ENCODE data around the gene TRIM7.
"Not testable (repeated sequence)": the region's sequence is repeated elsewhere in the genome, so short reads cannot be mapped to it uniquely, and the experiment has no call there.

TRIM7 gene

DNA sequence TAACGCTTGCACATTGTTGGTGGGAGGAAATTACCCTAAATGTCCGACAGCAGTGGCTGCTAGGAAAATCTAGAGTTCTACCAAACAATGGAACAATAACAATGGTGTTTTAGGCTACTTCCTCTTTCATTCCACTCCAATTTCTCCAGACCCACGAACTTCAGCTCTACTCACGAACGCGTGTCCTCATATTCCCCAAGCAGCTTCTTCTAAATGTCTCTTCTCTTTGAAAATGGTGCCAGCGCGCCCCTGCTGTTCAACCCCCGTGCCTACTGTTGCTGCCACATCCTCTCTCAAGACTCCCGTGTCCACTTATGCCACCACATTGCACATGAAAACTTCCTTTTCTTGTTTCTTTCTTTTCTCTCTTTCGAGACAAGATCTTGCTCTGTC lies 32.0 kb downstream of the TRIM7 start:
- DNase-seq (ENCODE audit: low read depth, low spot score) = no peak

DNA sequence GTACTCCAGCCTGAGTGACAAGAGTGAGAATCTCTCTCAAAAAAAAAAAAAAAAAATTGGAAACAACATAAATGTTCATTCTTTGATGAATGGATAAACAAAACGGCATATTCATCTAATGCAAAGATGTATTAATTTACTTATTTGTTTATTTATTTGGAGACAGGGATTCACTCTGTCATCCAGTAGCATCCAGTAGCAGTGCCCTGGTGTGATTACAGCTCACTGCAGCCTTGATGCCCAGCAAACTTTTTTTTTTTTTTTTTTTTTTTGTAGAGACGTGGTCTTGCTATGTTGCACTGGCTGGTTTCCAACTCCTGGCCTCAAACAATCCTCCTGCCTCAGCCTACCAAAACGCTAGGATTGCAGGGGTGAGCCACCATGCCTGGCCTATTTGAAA lies 33.2 kb downstream of the TRIM7 start:
- DNase-seq (ENCODE audit: low read depth, low spot score) = no peak

DNA sequence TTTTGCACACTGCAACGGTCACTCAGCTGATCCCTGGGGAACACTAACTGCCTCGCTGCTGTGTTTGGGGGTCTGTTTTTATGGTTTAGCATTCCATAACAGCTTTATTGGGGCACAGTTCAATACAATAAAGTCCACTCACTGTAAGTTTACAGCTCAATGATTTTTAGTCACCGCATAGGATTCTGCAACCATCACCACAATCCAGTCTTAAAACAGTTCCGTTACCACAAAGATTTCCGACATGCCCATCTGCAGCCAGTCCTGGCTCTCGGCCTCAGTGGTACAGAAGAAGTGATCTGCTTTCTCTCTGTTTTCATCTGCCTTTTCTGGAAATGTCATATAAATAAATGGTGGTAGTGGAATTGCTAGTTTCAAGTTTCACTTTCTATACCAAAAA lies 34.0 kb downstream of the TRIM7 start:
- no peak for DNase-seq (ENCODE audit: low read depth, low spot score)

DNA sequence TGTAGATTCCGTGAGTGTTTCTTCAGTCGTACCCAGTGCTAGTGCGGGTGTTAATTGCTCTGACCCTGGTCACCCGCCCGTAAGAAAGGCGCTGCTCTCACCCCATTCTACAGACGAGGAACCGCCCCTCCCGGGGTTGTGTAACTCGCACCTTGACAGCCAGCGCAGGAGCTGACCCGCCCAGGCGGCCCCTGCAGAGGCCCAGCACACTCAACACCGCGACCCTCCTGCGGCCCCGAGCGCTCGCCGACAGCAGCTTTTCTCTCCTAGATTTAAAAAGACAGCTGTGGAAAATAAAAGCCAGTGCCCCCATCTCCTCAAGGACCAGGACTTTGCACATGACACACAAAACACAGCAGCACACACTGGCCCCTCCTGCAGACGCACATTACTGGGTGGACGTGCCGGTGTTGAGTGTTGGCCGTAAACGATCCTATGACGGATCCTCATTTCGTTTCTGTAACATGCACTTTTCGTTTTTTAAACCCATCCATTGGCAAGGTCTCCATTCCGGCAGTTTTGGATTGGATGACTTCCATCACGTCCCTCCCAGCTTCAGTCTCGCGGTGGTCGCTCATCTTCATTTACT lies 34.7 kb downstream of the TRIM7 start:
- no peak for DNase-seq (ENCODE audit: low read depth, low spot score)

DNA sequence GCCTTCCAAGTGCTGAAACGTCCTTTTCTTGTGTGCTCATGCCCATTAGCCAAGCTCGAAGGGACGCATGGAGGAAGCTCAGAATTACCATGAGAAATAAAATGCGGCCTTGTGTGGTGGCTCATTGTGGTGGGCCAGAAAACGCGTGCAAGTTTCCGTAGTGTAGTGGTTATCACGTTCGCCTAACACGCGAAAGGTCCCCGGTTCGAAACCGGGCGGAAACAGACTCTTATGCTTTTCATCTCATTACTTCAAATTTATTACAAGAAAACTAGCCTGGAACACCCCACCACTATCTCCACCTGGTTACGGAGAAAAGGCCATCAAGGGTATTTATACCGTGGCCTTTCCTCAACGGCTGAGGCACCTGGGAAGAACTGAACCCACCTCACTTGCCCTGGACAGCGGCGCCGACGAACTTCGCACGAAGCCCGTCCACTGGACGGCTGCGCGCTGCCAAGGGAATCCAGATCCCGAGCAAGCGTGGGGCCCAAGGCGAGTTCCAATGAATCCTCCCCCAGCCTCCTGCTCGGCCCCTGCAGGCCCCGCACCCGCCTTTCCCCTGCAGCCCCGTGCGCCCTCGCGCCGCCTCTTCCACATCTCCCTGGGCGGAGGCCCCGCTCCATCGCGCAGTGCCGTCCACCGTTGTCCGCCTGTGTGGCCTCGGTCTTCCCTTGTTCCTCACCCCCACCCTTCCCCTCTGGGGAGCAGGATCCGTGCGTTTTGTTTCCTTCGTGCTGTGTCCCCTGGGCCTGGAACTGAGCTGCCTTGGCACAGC lies 35.3 kb downstream of the TRIM7 start:
- not testable (repeated sequence) for DNase-seq (ENCODE audit: low read depth, low spot score)

DNA sequence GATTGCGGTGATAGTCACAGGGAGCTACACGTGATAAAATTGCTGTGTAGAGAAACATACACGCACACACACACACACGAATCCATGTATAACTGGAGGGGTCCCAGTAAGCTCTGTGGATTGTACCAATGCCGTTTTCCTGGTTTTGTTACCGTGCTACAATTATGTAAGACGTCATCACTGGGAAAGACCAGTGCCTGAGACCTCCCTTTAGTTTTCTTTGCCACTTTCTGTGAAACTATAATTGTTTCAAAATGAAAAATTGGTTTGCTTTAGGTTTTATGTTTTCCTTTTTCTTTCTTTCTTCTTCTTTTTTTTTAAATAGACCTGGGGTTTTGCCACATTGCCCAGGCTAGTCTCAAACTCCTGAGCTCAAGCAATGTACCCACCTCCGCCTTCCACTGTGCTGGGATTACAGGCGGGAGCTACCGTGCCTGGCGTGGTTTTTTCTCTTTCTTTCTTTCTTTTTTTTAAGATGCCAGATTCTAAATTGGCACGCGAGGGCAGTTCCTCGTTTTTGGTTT lies 36.3 kb downstream of the TRIM7 start:
- DNase-seq (ENCODE audit: low read depth, low spot score) = no peak

DNA sequence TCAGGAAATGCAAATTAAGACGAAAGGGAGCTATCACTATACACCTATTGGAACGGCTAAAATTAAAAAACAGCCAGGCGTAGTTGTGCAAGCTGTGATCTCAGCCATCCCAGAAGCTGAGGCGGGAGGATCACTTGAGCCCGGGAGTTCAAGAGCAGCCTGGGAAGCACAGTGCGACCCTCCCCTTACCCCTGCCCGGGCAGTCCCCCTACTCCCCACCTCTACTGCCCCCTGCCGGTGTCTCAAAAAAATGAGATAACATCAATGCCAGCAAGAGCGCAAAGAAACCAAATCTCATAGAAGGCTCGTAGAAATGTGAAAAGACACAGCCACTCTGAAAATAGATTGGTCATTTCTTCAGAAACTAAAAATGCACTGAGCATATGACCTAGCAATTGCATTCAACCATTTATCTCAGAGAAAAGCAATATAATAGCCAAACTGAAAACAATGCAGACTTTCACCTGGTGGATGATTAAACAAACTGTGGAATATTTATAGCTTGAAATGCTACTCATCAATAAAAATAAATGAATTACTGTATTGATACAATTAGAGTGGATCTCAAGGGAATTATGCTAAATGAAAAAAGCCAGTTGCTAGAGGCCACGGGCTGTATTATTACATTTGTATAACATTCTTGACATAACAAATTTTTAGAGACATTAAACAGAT lies 37.0 kb downstream of the TRIM7 start:
- no peak for DNase-seq (ENCODE audit: low read depth, low spot score)

DNA sequence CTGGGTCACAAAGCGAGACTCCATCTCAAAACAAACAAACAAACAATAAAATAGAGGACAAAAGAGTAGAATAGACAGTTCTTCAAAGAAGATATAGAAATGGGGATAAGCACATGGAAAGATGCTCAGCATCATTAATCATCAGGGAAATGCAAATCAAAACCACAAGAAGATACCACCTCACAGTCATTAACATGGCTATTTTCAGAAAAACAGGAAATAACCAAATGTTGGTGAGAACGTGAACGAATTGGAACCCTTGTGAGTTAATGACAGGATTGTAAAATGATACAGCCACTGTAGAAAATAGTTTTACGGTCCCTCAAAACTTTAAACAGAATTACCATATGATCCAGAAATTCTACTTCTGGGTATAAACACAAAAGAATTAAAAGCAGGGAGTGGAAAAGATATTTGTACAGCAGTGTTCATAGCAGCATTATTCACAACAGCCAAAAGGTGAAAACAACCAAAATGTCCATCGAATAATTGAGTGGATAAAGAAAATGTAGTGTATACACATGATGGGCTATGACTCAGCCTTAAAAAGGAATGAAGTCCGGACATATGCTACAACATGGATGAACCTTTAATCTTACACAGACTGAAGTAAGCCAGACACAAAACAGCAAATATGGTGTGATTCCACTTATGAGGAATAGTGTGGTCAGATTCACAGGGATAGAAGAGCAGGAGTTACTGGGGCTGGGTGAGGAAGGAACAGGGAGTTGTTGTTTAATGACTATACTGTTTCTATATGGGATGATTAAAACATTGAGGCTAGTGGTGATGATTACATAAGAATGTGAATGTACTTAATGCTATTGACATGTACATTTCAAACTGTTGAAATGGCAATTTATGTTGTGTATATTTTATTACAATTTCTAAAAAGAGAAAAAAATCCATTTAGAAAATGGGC lies 37.9 kb downstream of the TRIM7 start:
- DNase-seq (ENCODE audit: low read depth, low spot score) = no peak

DNA sequence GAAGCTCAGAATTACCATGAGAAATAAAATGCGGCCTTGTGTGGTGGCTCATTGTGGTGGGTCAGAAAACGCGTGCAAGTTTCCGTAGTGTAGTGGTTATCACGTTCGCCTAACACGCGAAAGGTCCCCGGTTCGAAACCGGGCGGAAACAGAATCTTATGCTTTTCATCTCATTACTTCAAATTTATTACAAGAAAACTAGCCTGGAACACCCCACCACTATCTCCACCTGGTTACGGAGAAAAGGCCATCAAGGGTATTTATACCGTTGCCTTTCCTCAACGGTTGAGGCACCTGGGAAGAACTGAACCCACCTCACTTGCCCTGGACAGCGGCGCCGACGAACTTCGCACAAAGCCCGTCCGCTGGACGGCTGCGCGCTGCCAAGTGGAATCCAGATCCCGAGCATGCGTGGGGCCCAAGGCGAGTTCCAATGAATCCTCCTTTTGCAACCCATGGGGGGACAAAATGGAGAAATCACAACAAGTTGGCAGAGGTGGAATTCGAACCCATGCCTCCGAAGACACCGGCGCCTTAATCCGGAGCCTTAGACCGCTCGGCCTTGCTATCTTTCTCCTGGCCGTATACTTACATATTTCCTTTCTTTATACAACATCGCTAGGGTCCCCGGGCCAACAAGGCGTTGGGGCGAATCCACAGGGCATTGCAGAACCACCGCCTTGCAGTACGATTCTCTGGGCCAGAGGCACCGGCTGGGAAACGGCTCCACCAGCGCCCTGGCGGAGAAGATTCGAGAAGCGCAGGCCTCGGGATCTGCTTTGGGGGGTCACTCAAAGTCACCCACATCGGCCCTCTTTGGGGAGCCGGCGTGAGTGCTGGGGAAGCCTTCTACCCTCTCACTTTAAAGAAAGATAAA lies 40.7 kb downstream of the TRIM7 start:
- DNase-seq (ENCODE audit: low read depth, low spot score) = no peak

DNA sequence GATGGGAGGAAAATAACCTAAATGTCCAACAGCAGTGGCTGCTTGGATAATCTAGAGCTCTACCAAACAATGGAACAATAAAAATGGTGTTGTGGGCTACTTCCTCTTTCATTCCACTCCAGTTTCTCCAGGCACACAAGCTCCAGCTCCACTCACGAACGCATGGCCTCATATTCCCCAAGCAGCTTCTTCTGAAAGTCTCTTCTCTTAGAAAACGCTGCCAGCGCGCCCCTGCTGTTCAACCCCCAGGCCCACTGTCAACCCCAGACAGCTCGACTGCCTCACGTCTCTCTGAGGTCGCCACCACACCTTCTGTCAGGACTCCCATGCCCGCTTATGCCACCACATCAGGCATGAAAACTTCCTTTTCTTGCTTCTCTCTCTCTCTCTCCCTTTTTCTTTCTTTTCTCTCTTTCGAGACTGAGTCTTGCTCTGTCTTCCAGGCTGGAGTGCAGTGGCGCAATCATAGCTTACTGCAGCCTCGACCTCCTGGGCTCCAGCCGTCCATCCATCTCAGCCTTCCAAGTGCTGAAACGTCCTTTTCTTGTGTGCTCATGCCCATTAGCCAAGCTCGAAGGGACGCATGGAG lies 41.4 kb downstream of the TRIM7 start:
- no peak for DNase-seq (ENCODE audit: low read depth, low spot score)

DNA sequence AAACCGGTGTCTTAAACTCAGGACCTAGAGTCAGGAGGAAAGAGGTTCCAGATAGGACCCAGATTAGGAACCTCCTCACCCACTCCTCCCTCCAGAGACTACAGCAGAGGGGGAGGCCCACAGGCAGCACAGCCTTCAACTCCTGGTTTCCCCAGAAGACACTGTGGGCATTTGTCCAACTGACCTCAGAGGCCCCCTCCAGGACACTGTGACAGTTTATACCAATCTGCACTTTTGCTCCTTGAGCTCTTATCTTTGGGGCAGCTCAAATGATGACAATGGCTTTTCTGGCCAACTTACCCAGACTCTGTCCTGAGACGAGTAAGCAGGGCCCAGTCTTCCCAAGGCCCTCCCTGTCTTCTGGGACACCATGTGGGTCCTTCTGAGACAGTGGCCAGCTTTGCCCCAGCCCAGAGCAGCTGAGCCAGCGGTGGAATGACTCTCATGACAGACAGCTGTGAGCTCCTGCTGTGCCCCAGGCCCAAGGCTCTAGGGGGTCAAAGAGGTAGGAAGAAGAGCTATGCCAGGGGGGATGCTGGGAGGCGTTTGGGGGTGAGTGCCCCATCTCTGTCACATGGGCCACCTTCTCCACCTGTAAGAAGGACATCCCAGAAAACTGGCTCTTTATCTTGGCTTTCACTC lies 43.3 kb downstream of the TRIM7 start:
- DNase-seq (ENCODE audit: low read depth, low spot score) = no peak

DNA sequence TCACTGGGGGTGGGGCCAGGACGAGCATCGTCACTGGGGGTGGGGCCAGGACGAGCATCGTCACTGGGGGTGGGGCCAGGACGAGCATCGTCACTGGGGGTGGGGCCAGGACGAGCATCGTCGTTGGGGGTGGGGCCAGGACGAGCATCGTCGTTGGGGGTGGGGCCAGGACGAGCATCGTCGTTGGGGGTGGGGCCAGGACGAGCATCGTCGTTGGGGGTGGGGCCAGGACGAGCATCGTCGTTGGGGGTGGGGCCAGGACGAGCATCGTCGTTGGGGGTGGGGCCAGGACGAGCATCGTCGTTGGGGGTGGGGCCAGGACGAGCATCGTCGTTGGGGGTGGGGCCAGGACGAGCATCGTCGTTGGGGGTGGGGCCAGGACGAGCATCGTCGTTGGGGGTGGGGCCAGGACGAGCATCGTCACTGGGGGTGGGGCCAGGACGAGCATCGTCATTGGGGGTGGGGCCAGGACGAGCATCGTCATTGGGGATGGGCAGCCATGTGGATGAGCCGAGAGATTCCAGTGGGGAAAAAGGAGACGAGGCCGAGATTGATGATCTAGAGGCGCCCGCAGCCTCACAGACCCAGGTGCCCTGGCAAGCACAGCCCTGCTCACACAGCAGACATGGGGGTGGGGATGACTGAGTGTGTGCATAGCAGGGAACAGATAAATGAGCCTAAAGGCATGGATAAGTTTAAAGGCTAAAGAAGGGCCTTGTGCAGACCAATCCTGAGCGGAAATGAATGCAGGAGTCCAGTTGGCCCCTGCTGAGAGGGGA lies 44.1 kb downstream of the TRIM7 start:
- not testable (repeated sequence) for DNase-seq (ENCODE audit: low read depth, low spot score)

DNA sequence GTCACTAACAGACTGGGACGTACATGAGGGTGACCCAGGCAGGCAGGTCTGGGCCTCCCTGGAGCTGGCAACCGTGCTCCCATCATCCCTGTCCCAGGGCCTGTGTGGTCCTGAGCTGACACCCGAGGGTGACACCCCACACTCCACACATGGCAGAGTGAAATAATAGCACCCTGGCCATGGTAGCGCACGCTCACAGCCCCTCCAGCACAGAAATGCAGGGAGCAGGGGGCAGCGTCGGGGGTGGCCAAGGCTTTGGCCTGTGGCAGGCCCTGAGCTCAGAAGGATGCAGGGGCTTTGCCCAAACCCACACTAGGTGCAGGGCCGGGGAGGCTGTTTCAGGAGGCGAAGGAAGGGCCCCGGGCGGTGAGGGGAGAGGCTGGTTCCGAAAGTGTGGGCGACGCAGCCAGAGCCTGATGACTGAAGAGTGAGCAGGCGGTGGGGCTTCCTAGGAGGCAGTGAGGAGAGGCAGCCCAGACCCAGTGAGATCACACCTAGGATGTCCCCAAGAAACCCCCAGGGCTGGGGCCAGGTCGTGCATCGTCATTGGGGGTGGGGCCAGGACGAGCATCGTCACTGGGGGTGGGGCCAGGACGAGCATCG lies 44.7 kb downstream of the TRIM7 start:
- no peak for DNase-seq (ENCODE audit: low read depth, low spot score)

DNA sequence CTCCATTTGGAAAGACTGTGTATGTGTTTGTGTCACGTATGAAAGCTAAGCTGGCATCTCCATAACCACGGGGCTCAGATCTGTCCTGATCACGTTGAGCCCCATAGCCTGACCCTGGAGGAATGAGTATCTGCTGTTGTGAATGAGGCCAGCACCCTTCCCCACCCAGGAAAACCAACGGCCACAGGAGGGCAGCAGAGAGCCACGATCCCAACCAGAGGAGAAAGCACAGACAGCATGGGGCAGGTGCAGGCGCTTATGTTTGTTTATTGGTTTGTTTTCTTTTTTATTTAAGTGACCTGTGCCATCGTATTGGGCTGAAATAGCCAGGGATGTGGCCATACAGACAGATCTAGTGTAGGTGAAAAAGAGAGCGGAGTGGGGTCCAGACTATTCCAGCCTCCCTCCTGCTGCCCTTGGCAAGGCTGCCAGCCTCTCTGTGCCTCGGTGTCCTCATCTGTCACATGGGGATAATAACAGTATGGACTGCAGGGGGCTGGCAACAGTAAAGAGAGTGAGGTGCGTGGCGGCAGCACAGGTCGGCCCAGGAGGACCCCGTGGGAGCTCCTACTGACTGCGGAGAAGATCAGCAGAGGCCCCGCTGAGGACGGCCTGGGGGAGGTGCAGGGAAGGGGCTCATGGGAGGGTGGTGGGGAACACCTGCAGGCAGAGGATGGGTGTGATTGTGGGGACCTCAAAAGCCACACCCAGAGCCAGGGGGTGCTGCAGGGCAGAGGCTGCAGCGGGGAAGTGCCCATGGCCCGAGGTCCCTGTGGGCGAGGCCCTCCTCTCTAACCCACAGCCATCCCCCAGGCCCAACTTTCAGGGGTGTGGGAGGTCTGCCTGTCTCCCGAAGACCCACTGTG lies 45.5 kb downstream of the TRIM7 start:
- no peak for DNase-seq (ENCODE audit: low read depth, low spot score)

DNA sequence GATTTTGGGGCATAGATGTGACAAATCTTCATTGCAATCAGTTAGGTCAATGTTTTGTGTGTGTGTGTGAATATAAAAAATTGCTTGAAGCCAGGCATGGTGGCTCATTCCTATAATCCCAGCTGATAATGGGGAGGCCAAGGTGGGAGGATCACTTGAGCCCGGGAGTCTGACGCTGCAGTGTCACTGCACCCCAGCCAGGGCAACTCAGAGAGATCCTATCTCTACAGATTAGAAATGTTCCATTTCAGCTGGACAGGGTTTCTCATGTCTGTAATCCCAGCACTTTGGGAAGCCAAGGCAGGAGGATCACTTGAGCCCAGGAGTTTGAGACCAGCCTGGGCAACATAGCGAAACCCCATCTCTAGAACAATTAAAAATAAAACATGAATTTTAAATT lies 46.1 kb downstream of the TRIM7 start:
- DNase-seq (ENCODE audit: low read depth, low spot score) = no peak

DNA sequence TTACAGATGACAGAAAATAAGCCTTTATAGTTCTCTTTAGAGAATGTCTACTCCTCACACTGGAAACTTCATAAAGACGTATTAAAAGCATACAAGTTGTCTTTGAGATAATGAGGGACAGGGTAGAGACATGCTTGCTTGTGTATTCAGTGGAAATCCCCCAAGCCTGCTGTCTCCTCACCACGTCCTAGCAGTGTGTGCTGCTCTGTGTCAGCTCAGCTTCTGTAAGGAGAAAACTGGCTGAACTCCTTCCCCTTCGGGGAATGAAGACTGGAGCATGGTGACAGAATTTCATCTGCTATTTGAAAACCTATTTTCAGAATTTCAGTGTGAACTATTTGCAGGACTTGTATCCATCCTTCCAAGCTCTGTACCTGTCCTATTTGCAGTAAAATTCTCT lies 48.2 kb downstream of the TRIM7 start:
- DNase-seq (ENCODE audit: low read depth, low spot score) = no peak

DNA sequence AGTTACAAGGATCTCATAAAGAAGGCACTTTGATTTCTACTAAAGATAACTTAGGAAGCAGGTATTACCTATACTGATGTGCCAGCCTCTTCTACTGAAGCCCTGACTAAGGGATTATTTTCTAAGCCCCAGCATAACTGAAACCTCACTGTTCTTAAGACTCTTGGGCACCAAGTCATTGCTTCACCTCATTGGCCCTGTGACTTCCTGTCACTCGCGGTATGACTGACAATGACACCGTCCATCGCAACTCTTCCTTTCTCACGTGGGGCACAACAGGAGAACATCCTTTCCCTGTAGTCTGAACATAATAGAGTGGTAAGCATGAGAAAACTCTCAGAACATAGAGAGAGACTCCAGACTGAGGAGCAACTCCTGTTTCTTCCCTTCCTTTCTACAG lies 51.2 kb downstream of the TRIM7 start:
- no peak for DNase-seq (ENCODE audit: low read depth, low spot score)

DNA sequence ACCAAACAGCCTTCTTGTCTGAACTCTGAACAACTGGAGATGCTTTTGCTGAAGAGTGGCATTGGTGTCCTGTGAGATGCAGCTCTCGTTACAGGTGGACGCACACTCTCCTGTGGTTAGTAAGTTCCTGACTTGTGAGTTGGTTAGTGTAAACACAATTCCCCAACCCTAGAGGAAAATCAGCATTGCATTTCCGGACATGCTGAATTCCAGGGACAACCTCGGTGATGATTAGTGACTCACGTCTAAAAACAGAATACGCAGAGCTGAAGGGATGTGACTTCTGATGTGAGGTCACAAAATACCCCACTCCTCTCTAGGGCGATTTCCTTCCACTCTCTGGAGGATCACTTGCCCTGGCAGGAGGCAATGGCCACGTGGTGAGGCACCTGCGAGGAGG lies 52.6 kb downstream of the TRIM7 start:
- DNase-seq (ENCODE audit: low read depth, low spot score) = no peak

Data from brain pericyte (primary cell).